Spleen (tissue), 11 donors: ENCODE results near the gene EFNA5. TPM values are rescaled to one million over a fixed set of nuclear protein-coding genes. Genes with fewer than 3 reads are reported as not detected.
A peak's percentile ranks its signal among the peaks of the same experiment; 100 is the strongest.

Source experiments
- DNase-seq: peaks from one replicate; pipeline ENCODE4 v3.0.0-alpha.2; 2020
- H3K27ac ChIP-seq, 8 donors: fragments of 200-600 bp; sonication (generic) in 7 of 8; 1 replicate in 4 of 8; 2 replicates in 4 of 8; pipeline versions ENCODE4 v1.5.0 to v1.8.0; 2016 to 2021; ENCODE audit warnings: inconsistent platforms in 4 of 8, mild to moderate bottlenecking in 4 of 8, moderate library complexity in 1 of 8
- H3K27me3 ChIP-seq, 7 donors: fragments of 200-600 bp; sonication (generic) in 6 of 7; replicated peaks in 1 of 7; 1 replicate in 4 of 7; 2 replicates in 3 of 7; pipeline versions ENCODE4 v1.5.0 to v1.8.0; 2016 to 2021; ENCODE audit warnings: inconsistent platforms in 3 of 7, mild to moderate bottlenecking in 1 of 7
- H3K36me3 ChIP-seq, 6 donors: fragments of 200-600 bp; sonication (generic) in 5 of 6; 1 replicate in 4 of 6; 2 replicates in 2 of 6; pipeline versions ENCODE4 v1.5.0 to v1.8.0; 2016 to 2021; ENCODE audit warnings: inconsistent platforms in 2 of 6
- H3K4me1 ChIP-seq, 6 donors: fragments of 200-600 bp; sonication (generic) in 5 of 6; 1 replicate in 3 of 6; 2 replicates in 3 of 6; pipeline versions ENCODE4 v1.5.0 to v1.8.0; 2016 to 2021; ENCODE audit warnings: inconsistent platforms in 3 of 6
- H3K4me3 ChIP-seq, 8 donors: fragments of 200-600 bp; sonication (generic) in 7 of 8; 1 replicate in 4 of 8; 2 replicates in 4 of 8; pipeline versions ENCODE4 v1.5.0 to v1.8.0; 2016 to 2021; ENCODE audit warnings: inconsistent platforms in 4 of 8, mild to moderate bottlenecking in 4 of 8, moderate library complexity in 2 of 8
- H3K9me3 ChIP-seq, 8 donors: fragments of 200-600 bp; sonication (generic) in 7 of 8; 1 replicate in 4 of 8; 2 replicates in 4 of 8; pipeline versions ENCODE4 v1.5.0 to v1.8.0; 2016 to 2021; ENCODE audit warnings: inconsistent platforms in 4 of 8
- CTCF ChIP-seq, 11 experiments: fragments of 200-600 bp in 7 of 11; fragments of 450-650 bp in 4 of 11; sonication (generic) in 4 of 11; IDR thresholded peaks in 8 of 11; conservative IDR thresholded peaks in 3 of 11; 1 replicate in 7 of 11; 2 replicates in 4 of 11; pipeline versions ENCODE4 v1.4.0 to v1.8.0; 2016 to 2021; ENCODE audit warnings: antibody characterized with exemption in 11 of 11, inconsistent platforms in 4 of 11, mild to moderate bottlenecking in 1 of 11
- POLR2A ChIP-seq, 3 donors: fragments of 450-650 bp; IDR thresholded peaks; one replicate each; pipeline ENCODE4 v1.5.1; 2017; ENCODE audit warnings: antibody characterized with exemption in 3 of 3, mild to moderate bottlenecking in 1 of 3
- POLR2AphosphoS5 ChIP-seq, 3 donors: sonication (generic); formaldehyde crosslinking; IDR thresholded peaks; one replicate each; pipeline ENCODE4 v1.5.1; 2017; ENCODE audit warnings: antibody characterized with exemption in 3 of 3
- whole genome bisulfite sequencing, 5 donors: extraction: QIAGEN DNeasy Blood & Tissue Kit in 3 of 5; methylation state at CpG; one replicate each; pipeline versions ENCODE4 v1.1.5 to v1.1.7; 2013 to 2018; 5-methylcytosine and 5-hydroxymethylcytosine counted together
- intact Hi-C: fragments of 100-400 bp; cut with DNase I; formaldehyde crosslinking; loops from one replicate; pipeline ENCODE4 v1.15.0; 2023; ENCODE audit warnings: low total_unique reads
- polyA plus RNA-seq, 3 donors: library from polyadenylated mRNA; stranded (reverse); fragments of 200-250 nt; gene quantifications; one replicate each; pipeline ENCODE4 v1.2.1, GENCODE V29; 2013
- total RNA-seq, 7 donors: library from RNA; depleted of rRNA in 3 of 7; stranded (reverse); fragments of >200 nt in 3 of 7; fragmentation: NEBNext Ultra II Directional in 4 of 7; extraction: Animal tissue kit (Norgen Biotek cat#: 25700) in 4 of 7; gene quantifications; one replicate each; pipeline versions ENCODE4 v1.1.0 to v1.2.1, GENCODE V29; 2016 to 2021
- donor health status: healthy with polysubstance abuse.
- donor health status: DM: no; HTN: no; CAD: no; lungs with moderate emphysema.
- donor health status: DM: no; HTN: no; CAD: no.
- donor health status: Bipolar disorder and iron deficiency.
- donor health status: healthy.
- donor health status: DM: no; HTN: no; CAD: no.
- donor health status: DM: yes; HTN: yes; CAD: no.

Gene EFNA5
- total and polyA plus RNA-seq, 10 donors = 0.33 to 29.0 (median 12.2) TPM

GRCh38 chr5:107372723-107373450, 297.9 kb downstream of the EFNA5 start:
- WGBS, 5 donors = 83 to 91% (median 86%) methylated on average over 7 of the region's 7 CpGs
- Histone ChIP-seq H3K9me3 (no peaks in the 10 kb centered on the region), H3K4me1 (peaks cover 0 to 16% (median 0%) of the 10 kb centered on the region in 6 donors), H3K27me3 (no peaks in the 10 kb centered on the region), H3K36me3 (no peaks in the 10 kb centered on the region), H3K4me3 (no peak overlapping the region), H3K27ac (no peak overlapping the region)
- no peak for TF ChIP-seq POLR2A (IDR thresholded peaks at IDR 0.05)
- no peak for TF ChIP-seq CTCF (IDR thresholded peaks at IDR 0.05 in 8 of 11, conservative IDR thresholded peaks at IDR 0.05 in 3 of 11)
- TF ChIP-seq POLR2AphosphoS5 (IDR thresholded peaks at IDR 0.05) = no peak
- no peak for DNase-seq
- intact Hi-C loops = no loop called here

- Histone ChIP-seq H3K4me3 (no peak overlapping the region), H3K9me3 (no peaks in the 10 kb centered on the region), H3K27me3 (no peaks in the 10 kb centered on the region), H3K36me3 (no peaks in the 10 kb centered on the region), H3K4me1 (peaks cover 0 to 23% (median 6%) of the 10 kb centered on the region in 6 donors), H3K27ac (peak overlapping the region in 3 of 8 donors; percentile 4 to 26 (median 10))
- no peak for DNase-seq
- intact Hi-C loops = no loop called here
- TF ChIP-seq POLR2A (IDR thresholded peaks at IDR 0.05) (no peak), POLR2AphosphoS5 (IDR thresholded peaks at IDR 0.05) (no peak), CTCF (IDR thresholded peaks at IDR 0.05 in 8 of 11, conservative IDR thresholded peaks at IDR 0.05 in 3 of 11) (no peak)
- WGBS, 5 donors = 64 to 75% (median 68%) methylated on average over 6 of the region's 6 CpGs
Observed at GRCh38 chr5:107370396-107370968, 300.3 kb downstream of the EFNA5 start.

- H3K27ac ChIP-seq = peak overlapping the region in 2 of 8 donors; percentile 4 to 26
- 93 to 100% (median 97%) methylated on average over 1 of the region's 1 CpG for WGBS, 5 donors
- no peaks in the 10 kb centered on the region for H3K9me3 ChIP-seq
- peaks cover 0 to 31% (median 10%) of the 10 kb centered on the region in 6 donors for H3K4me1 ChIP-seq
- intact Hi-C loops = no loop called here
- no peak overlapping the region for H3K4me3 ChIP-seq
- no peak for TF ChIP-seq POLR2A (IDR thresholded peaks at IDR 0.05)
- TF ChIP-seq POLR2AphosphoS5 (IDR thresholded peaks at IDR 0.05) = no peak
- TF ChIP-seq CTCF (IDR thresholded peaks at IDR 0.05 in 8 of 11, conservative IDR thresholded peaks at IDR 0.05 in 3 of 11) = no peak
- no peaks in the 10 kb centered on the region for H3K36me3 ChIP-seq
- no peak for DNase-seq
- H3K27me3 ChIP-seq = no peaks in the 10 kb centered on the region
Observed at GRCh38 chr5:107369622-107370021, 301.1 kb downstream of the EFNA5 start.

GRCh38 chr5:107368615-107369014, 302.1 kb downstream of the EFNA5 start:
- Histone ChIP-seq H3K9me3 (no peaks in the 10 kb centered on the region), H3K4me3 (no peak overlapping the region), H3K27ac (no peak overlapping the region), H3K36me3 (no peaks in the 10 kb centered on the region), H3K27me3 (no peaks in the 10 kb centered on the region), H3K4me1 (peaks cover 0 to 31% (median 10%) of the 10 kb centered on the region in 6 donors)
- no peak for DNase-seq
- intact Hi-C loops = no loop called here
- no peak for TF ChIP-seq CTCF (IDR thresholded peaks at IDR 0.05 in 8 of 11, conservative IDR thresholded peaks at IDR 0.05 in 3 of 11)
- TF ChIP-seq POLR2AphosphoS5 (IDR thresholded peaks at IDR 0.05) = no peak
- no peak for TF ChIP-seq POLR2A (IDR thresholded peaks at IDR 0.05)
- WGBS, 5 donors = 93 to 96% (median 94%) methylated on average over 7 of the region's 7 CpGs
